Measurements from ENCODE around the gene BACH2.
A peak's percentile ranks its signal among the peaks of the same experiment; 100 is the strongest.

Gene BACH2

DNA sequence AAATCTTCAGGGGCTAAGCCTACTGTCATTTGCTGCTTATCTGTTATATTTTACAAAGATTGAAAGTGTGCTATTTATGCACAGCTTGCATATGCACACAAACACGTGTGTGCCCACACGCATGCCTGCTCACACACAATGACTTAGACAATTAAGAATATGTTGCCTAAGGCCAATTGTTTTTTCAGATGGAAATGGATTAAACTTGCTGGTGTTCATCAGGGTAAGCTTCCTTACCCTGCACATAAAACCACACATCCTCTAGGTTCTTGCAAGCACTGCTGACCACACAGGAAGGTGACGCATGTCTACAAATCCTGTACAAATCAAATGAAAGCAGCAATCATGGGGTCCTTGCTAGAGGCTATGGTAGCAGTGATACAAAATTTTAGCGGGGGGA, 344.0 kb downstream of the BACH2 start:
- TF ChIP-seq FOXP2 (optimal IDR thresholded peaks at IDR 0.05; ENCODE audit: borderline replicate concordance, extremely low read depth, extremely low read length, insufficient read depth): no peak
- no peak for TF ChIP-seq REST (IDR thresholded peaks at IDR 0.05; ENCODE audit: insufficient read depth in 1 of 2, low read depth in 2 of 2, low read length in 2 of 2)
- no peak for TF ChIP-seq TAF1 (IDR thresholded peaks at IDR 0.05; ENCODE audit: borderline replicate concordance, insufficient read depth, low read length)
- TF ChIP-seq POLR2AphosphoS5 (IDR thresholded peaks at IDR 0.05; ENCODE audit: low read depth, low read length): no peak

GRCh38 chr6:89952105-89952671, 344.5 kb downstream of the BACH2 start:
- TF ChIP-seq SIN3A (IDR thresholded peaks at IDR 0.05; ENCODE audit: borderline replicate concordance, insufficient read depth, low read length): no peak

GRCh38 chr6:89951574-89952104, 345.0 kb downstream of the BACH2 start:
- TF ChIP-seq TAF1 (IDR thresholded peaks at IDR 0.05; ENCODE audit: borderline replicate concordance, insufficient read depth, low read length) (no peak), POLR2AphosphoS5 (IDR thresholded peaks at IDR 0.05; ENCODE audit: low read depth, low read length) (peak; percentile 31; the same call in 1 of the 2 replicates), REST (IDR thresholded peaks at IDR 0.05; ENCODE audit: insufficient read depth in 1 of 2, low read depth in 2 of 2, low read length in 2 of 2) (no peak), FOXP2 (optimal IDR thresholded peaks at IDR 0.05; ENCODE audit: borderline replicate concordance, extremely low read depth, extremely low read length, insufficient read depth) (peak; percentile 97), SIN3A (IDR thresholded peaks at IDR 0.05; ENCODE audit: borderline replicate concordance, insufficient read depth, low read length) (no peak)

- TF ChIP-seq FOXP2 (optimal IDR thresholded peaks at IDR 0.05; ENCODE audit: borderline replicate concordance, extremely low read depth, extremely low read length, insufficient read depth) (peak; percentile 62), REST (IDR thresholded peaks at IDR 0.05; ENCODE audit: insufficient read depth in 1 of 2, low read depth in 2 of 2, low read length in 2 of 2) (no peak)
Observed at GRCh38 chr6:89950879-89951391, 345.7 kb downstream of the BACH2 start.

GRCh38 chr6:89950446-89950845, 346.2 kb downstream of the BACH2 start:
- TF ChIP-seq TAF1 (IDR thresholded peaks at IDR 0.05; ENCODE audit: borderline replicate concordance, insufficient read depth, low read length): no peak
- TF ChIP-seq FOXP2 (optimal IDR thresholded peaks at IDR 0.05; ENCODE audit: borderline replicate concordance, extremely low read depth, extremely low read length, insufficient read depth): no peak

GRCh38 chr6:89948876-89949275, 347.8 kb downstream of the BACH2 start:
- TF ChIP-seq REST (IDR thresholded peaks at IDR 0.05; ENCODE audit: insufficient read depth in 1 of 2, low read depth in 2 of 2, low read length in 2 of 2) (no peak), FOXP2 (optimal IDR thresholded peaks at IDR 0.05; ENCODE audit: borderline replicate concordance, extremely low read depth, extremely low read length, insufficient read depth) (no peak), TAF1 (IDR thresholded peaks at IDR 0.05; ENCODE audit: borderline replicate concordance, insufficient read depth, low read length) (no peak), SIN3A (IDR thresholded peaks at IDR 0.05; ENCODE audit: borderline replicate concordance, insufficient read depth, low read length) (no peak), POLR2AphosphoS5 (IDR thresholded peaks at IDR 0.05; ENCODE audit: low read depth, low read length) (no peak)

All from PFSK-1 (cell line).